GM21576 (cell line): Measurements from ENCODE around the gene ZNF385B.
A peak's percentile ranks its signal among the peaks of the same experiment; 100 is the strongest.

Experiments
- ATAC-seq: cut with Tn5 transposase; IDR thresholded peaks from one replicate; pipeline ENCODE4 v1.9.1; 2021; ENCODE audit warnings: mild to moderate bottlenecking, moderate library complexity; ENCODE audit not compliant: unreplicated experiment

ZNF385B gene

GRCh38 chr2:179691235-179691634 is 170.2 kb downstream of the ZNF385B start:
- ATAC-seq, result no peak

GRCh38 chr2:179686718-179687342 is 174.6 kb downstream of the ZNF385B start:
- ATAC-seq, result no peak

- no peak for ATAC-seq
Measured at GRCh38 chr2:179686069-179686468, 175.3 kb downstream of the ZNF385B start.

- ATAC-seq, result no peak
Measured at GRCh38 chr2:179685146-179685545, 176.3 kb downstream of the ZNF385B start.

GRCh38 chr2:179682756-179683155 is 178.7 kb downstream of the ZNF385B start:
- ATAC-seq, result no peak

GRCh38 chr2:179677746-179678505 is 183.5 kb downstream of the ZNF385B start:
- ATAC-seq, result no peak

GRCh38 chr2:179677077-179677688 is 184.2 kb downstream of the ZNF385B start:
- peak; percentile 73 for ATAC-seq

GRCh38 chr2:179675435-179675834 is 186.0 kb downstream of the ZNF385B start:
- ATAC-seq, result no peak

GRCh38 chr2:179671043-179671981 is 190.1 kb downstream of the ZNF385B start:
- no peak for ATAC-seq

GRCh38 chr2:179669196-179669595 is 192.2 kb downstream of the ZNF385B start:
- ATAC-seq, result no peak

GRCh38 chr2:179664972-179665812 is 196.2 kb downstream of the ZNF385B start:
- ATAC-seq, result no peak

- ATAC-seq, result no peak
Measured at GRCh38 chr2:179661986-179662385, 199.4 kb downstream of the ZNF385B start.

GRCh38 chr2:179657068-179657595 is 204.3 kb downstream of the ZNF385B start:
- ATAC-seq, result no peak

- ATAC-seq, result no peak
Measured at GRCh38 chr2:179655627-179656026, 205.8 kb downstream of the ZNF385B start.

GRCh38 chr2:179654806-179655205 is 206.6 kb downstream of the ZNF385B start:
- no peak for ATAC-seq

- no peak for ATAC-seq
Measured at GRCh38 chr2:179652296-179652695, 209.1 kb downstream of the ZNF385B start.

- ATAC-seq, result no peak
Measured at GRCh38 chr2:179650420-179650819, 211.0 kb downstream of the ZNF385B start.

GRCh38 chr2:179646862-179647587 is 214.4 kb downstream of the ZNF385B start:
- no peak for ATAC-seq

GRCh38 chr2:179646173-179646769 is 215.1 kb downstream of the ZNF385B start:
- no peak for ATAC-seq
